B cell (primary cell): Measurements from ENCODE around the gene DCAF15. TPM values are rescaled to one million over a fixed set of nuclear protein-coding genes. Genes with fewer than 3 reads are reported as not detected.

Source experiments
- ATAC-seq: fragments of 200-7000 bp; cut with Tn5 transposase; one replicate; pipeline ENCODE4 v1.10.0; 2021; ENCODE audit warnings: low read depth, mild to moderate bottlenecking, moderate number of reproducible peaks, moderate library complexity
- CTCF ChIA-PET: fragments of 350-600 bp; sonication (Branson Sonifier 250); formaldehyde crosslinking; loops from one replicate; lab custom pipeline; 2021; ENCODE audit warnings: antibody characterized with exemption, inconsistent platforms; lab: Charles Lee
- POLR2A ChIA-PET: fragments of 350-600 bp; sonication (Branson Sonifier 250); formaldehyde crosslinking; loops from one replicate; lab custom pipeline; 2021; ENCODE audit warnings: antibody characterized with exemption; lab: Charles Lee
- DNase-seq: peaks from one replicate; pipeline ENCODE4 v3.0.0; 2013
- H2AFZ ChIP-seq: 2 replicates; pipeline ENCODE4 v1.6.1; 2012; ENCODE audit warnings: mild to moderate bottlenecking, low read depth, low read length; ENCODE audit not compliant: insufficient read depth, poor library complexity, severe bottlenecking
- H3K27ac ChIP-seq, 2 donors: 1 replicate in 1 of 2; 2 replicates in 1 of 2; pipeline ENCODE4 v1.5.1; 2012 to 2013; ENCODE audit warnings: low read length in 2 of 2, mild to moderate bottlenecking in 2 of 2, moderate library complexity in 1 of 2
- H3K27me3 ChIP-seq, 4 experiments: fragments of 200-600 bp in 1 of 4; sonication (generic) in 1 of 4; replicated peaks in 1 of 4; 1 replicate in 2 of 4; 2 replicates in 2 of 4; pipeline versions ENCODE4 v1.6.1 to v1.7.0; 2013 to 2016; ENCODE audit warnings: low read length in 3 of 4, mild to moderate bottlenecking in 2 of 4, mixed read lengths in 1 of 4, moderate library complexity in 1 of 4; ENCODE audit not compliant: insufficient read depth in 4 of 4, control insufficient read depth in 3 of 4; ENCODE audit errors: control extremely low read depth in 1 of 4
- H3K36me3 ChIP-seq, 2 experiments: replicated peaks in 1 of 2; 1 replicate in 1 of 2; 2 replicates in 1 of 2; pipeline versions ENCODE4 v1.6.1 to v1.7.1; 2013; ENCODE audit warnings: low read length in 1 of 2; ENCODE audit not compliant: insufficient read depth in 2 of 2, control insufficient read depth in 1 of 2; ENCODE audit errors: control extremely low read depth in 1 of 2, extremely low read depth in 1 of 2
- H3K4me1 ChIP-seq, 2 donors: fragments of 200-600 bp in 1 of 2; sonication (generic) in 1 of 2; 1 replicate in 1 of 2; 2 replicates in 1 of 2; pipeline versions ENCODE4 v1.5.1 to v1.6.1; 2013 to 2017; ENCODE audit warnings: low read length in 2 of 2; ENCODE audit not compliant: control insufficient read depth in 2 of 2, insufficient read depth in 2 of 2
- H3K4me2 ChIP-seq: replicated peaks from 2 replicates; pipeline ENCODE3; 2012; ENCODE audit warnings: mild to moderate bottlenecking, low read depth, low read length; ENCODE audit not compliant: poor library complexity, severe bottlenecking
- H3K4me3 ChIP-seq, 5 experiments: fragments of 200-600 bp in 1 of 5; sonication (generic) in 1 of 5; 1 replicate in 3 of 5; 2 replicates in 2 of 5; pipeline versions ENCODE4 v1.5.1 to v1.7.0; 2011 to 2016; ENCODE audit warnings: low read length in 4 of 5, mild to moderate bottlenecking in 4 of 5, low read depth in 2 of 5, control low read depth in 1 of 5, moderate library complexity in 1 of 5; ENCODE audit not compliant: insufficient read depth in 1 of 5; ENCODE audit errors: control extremely low read depth in 1 of 5, extremely low read depth in 1 of 5
- H3K79me2 ChIP-seq: fragments of 200-600 bp; sonication (generic); one replicate; pipeline ENCODE4 v1.6.0; 2016; ENCODE audit warnings: low read length; ENCODE audit not compliant: control insufficient read depth, insufficient read depth
- H3K9ac ChIP-seq: fragments of 200-600 bp; sonication (generic); 2 replicates; pipeline ENCODE4 v1.6.1; 2017; ENCODE audit warnings: mild to moderate bottlenecking, low read length, moderate library complexity
- H3K9me3 ChIP-seq, 3 donors: one replicate each; pipeline versions ENCODE4 v1.6.1 to v1.7.1; 2013; ENCODE audit warnings: low read length in 2 of 3; ENCODE audit not compliant: control insufficient read depth in 2 of 3, insufficient read depth in 1 of 3; ENCODE audit errors: control extremely low read depth in 1 of 3
- H4K20me1 ChIP-seq: 2 replicates; pipeline ENCODE4 v1.6.0; 2012; ENCODE audit warnings: mild to moderate bottlenecking, low read length; ENCODE audit not compliant: insufficient read depth, control insufficient read depth, poor library complexity, severe bottlenecking
- H3K27ac Mint-ChIP-seq: one replicate; pipeline ENCODE4 v1.8.0; 2021; ENCODE audit warnings: mixed read lengths
- H3K27me3 Mint-ChIP-seq: one replicate; pipeline ENCODE4 v1.8.0; 2021; ENCODE audit warnings: mixed read lengths
- H3K4me1 Mint-ChIP-seq: one replicate; pipeline ENCODE4 v1.8.0; 2021; ENCODE audit warnings: mixed read lengths
- H3K4me3 Mint-ChIP-seq: one replicate; pipeline ENCODE4 v1.8.0; 2021; ENCODE audit warnings: mixed read lengths
- H3K9me3 Mint-ChIP-seq: one replicate; pipeline ENCODE4 v1.8.0; 2022; ENCODE audit warnings: mixed read lengths; ENCODE audit not compliant: insufficient read depth
- EZH2 ChIP-seq: IDR thresholded peaks from 2 replicates; pipeline ENCODE4 v1.6.1; 2012; ENCODE audit warnings: borderline replicate concordance, low read depth, mild to moderate bottlenecking, moderate library complexity, low read length; ENCODE audit not compliant: insufficient read depth, poor library complexity, severe bottlenecking
- WGBS: methylation state at CpG from one replicate; pipeline ENCODE4 v1.1.5; 2013; ENCODE audit warnings: missing lambda C conversion rate; ENCODE audit not compliant: insufficient coverage; 5-methylcytosine and 5-hydroxymethylcytosine counted together
- intact Hi-C: fragments of 100-400 bp; cut with micrococcal nuclease; formaldehyde crosslinking; loops from one replicate; pipeline ENCODE4 v1.10.0; 2022
- polyA plus RNA-seq: library from polyadenylated mRNA; depleted of rRNA; stranded (reverse); fragments of >200 nt; gene quantifications from 2 replicates; pipeline ENCODE4 v1.2.3, GENCODE V29; 2012
- total RNA-seq, 2 donors: library from RNA; stranded (reverse); fragments of 120-200 nt in 1 of 2; gene quantifications; 1 replicate in 1 of 2; 2 replicates in 1 of 2; pipeline versions ENCODE4 v1.2.3 to v1.2.4, GENCODE V29; 2013 to 2022
- TF ChIP-seq, protein P1 (sequence below): fragments of 200-600 bp; IDR thresholded peaks from one replicate; pipeline ENCODE4 v1.8.0; 2022; ENCODE audit warnings: antibody characterized with exemption, mild to moderate bottlenecking

DCAF15 gene
- total and polyA plus RNA-seq, 2 donors (not counting 1 experiment from before 2014, with no cell fraction given): 116 to 157 TPM

- Histone ChIP-seq H3K9ac (no peak overlapping the region), H3K4me1 (no peaks in the 10 kb centered on the region), H3K27me3 (no peaks in the 10 kb centered on the region), H3K79me2 (no peaks in the 10 kb centered on the region), H3K36me3 (peaks cover 0 to 59% of the 10 kb centered on the region in 2 experiments), H4K20me1 (no peaks in the 10 kb centered on the region), H3K4me2 (no peak overlapping the region), H2AFZ (no peak overlapping the region), H3K27ac (no peak overlapping the region), H3K4me3 (no peak overlapping the region), H3K9me3 (peaks cover 0 to under 1% (median 0%) of the 10 kb centered on the region in 3 donors)
- ATAC-seq: no peak
- Mint-ChIP-seq H3K9me3 (no peaks in the 10 kb centered on the region), H3K27me3 (no peaks in the 10 kb centered on the region), H3K27ac (no peak overlapping the region), H3K4me1 (no peaks in the 10 kb centered on the region), H3K4me3 (no peak overlapping the region)
- intact Hi-C loops: no loop called here
- peak; percentile 8 for DNase-seq
- ChIA-PET CTCF (no interaction called here), POLR2A (no interaction called here)
- 95% methylated on average over 21 of the region's 22 CpGs for WGBS
- TF ChIP-seq, protein P1, sequence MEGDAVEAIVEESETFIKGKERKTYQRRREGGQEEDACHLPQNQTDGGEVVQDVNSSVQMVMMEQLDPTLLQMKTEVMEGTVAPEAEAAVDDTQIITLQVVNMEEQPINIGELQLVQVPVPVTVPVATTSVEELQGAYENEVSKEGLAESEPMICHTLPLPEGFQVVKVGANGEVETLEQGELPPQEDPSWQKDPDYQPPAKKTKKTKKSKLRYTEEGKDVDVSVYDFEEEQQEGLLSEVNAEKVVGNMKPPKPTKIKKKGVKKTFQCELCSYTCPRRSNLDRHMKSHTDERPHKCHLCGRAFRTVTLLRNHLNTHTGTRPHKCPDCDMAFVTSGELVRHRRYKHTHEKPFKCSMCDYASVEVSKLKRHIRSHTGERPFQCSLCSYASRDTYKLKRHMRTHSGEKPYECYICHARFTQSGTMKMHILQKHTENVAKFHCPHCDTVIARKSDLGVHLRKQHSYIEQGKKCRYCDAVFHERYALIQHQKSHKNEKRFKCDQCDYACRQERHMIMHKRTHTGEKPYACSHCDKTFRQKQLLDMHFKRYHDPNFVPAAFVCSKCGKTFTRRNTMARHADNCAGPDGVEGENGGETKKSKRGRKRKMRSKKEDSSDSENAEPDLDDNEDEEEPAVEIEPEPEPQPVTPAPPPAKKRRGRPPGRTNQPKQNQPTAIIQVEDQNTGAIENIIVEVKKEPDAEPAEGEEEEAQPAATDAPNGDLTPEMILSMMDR: no peak
- no peak for TF ChIP-seq EZH2
Measured at GRCh38 chr19:13968383-13968935, 16.1 kb downstream of the DCAF15 start.

DNA sequence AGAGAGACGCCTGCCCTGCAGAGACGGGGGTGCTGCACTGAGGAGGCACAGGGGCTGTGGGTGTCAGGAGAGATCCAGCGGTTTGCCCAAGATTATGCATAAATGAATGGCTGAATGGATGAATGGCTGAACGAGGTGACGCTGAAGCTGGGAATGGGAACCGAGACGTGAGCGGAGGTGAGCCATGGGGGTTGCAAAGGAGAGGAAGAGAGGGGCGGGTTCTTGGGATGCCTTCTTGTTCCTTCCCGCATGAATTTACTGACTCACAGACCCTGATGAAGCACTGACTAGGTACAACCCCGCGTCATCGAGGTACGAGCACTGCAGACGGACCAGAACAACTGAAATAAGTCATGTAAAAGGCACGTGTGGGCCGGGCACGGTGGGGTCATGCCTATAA, 16.7 kb downstream of the DCAF15 start:
- WGBS: 97% methylated on average over 18 of the region's 18 CpGs
- H3K4me1 Mint-ChIP-seq: peaks cover 1% of the 10 kb centered on the region
- no peak overlapping the region for H3K4me3 Mint-ChIP-seq
- intact Hi-C loops: no loop called here
- H2AFZ ChIP-seq: no peak overlapping the region
- no peak overlapping the region for H3K27ac ChIP-seq
- H3K36me3 ChIP-seq: peaks cover 0 to 61% of the 10 kb centered on the region in 2 experiments
- H3K27me3 Mint-ChIP-seq: no peaks in the 10 kb centered on the region
- no peak for DNase-seq
- H3K9me3 Mint-ChIP-seq: no peaks in the 10 kb centered on the region
- H3K4me3 ChIP-seq: no peak overlapping the region
- H3K27me3 ChIP-seq: no peaks in the 10 kb centered on the region
- H3K9ac ChIP-seq: no peak overlapping the region
- ATAC-seq: no peak
- TF ChIP-seq, protein P1: no peak
- no peak for TF ChIP-seq EZH2
- H3K9me3 ChIP-seq: no peaks in the 10 kb centered on the region
- ChIA-PET POLR2A (no interaction called here), CTCF (no interaction called here)
- peaks cover 0 to 2% of the 10 kb centered on the region in 2 donors for H3K4me1 ChIP-seq
- no peaks in the 10 kb centered on the region for H4K20me1 ChIP-seq
- H3K27ac Mint-ChIP-seq: no peak overlapping the region
- no peaks in the 10 kb centered on the region for H3K79me2 ChIP-seq
- H3K4me2 ChIP-seq: no peak overlapping the region
